HG02852 (cell line): ENCODE data around the gene MED9.

Experiments used
- ATAC-seq: cut with Tn5 transposase; IDR thresholded peaks from one replicate; pipeline ENCODE4 v1.9.1; 2021; ENCODE audit warnings: mild to moderate bottlenecking, moderate library complexity; ENCODE audit not compliant: unreplicated experiment

MED9 gene

DNA sequence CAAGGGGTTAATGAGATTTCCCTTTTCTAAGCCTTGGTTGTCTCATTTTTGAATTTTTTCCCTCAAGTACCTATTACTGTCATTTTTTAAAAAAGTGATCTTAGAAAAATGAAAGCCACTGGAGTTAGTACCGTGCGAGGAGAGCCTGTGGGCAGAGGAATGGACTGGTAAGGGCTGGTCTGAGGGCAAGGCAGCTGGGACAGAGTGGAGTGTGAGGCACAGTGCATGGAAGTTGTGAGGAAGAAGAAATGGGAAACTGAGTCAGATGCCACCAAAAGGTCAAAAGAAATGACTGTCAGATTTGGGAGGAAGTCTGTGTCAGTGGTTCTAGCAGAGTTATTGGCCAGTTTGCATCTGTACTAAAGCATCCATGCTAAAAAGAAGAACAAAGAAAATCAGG, 11.2 kb downstream of the MED9 start:
- no peak for ATAC-seq

DNA sequence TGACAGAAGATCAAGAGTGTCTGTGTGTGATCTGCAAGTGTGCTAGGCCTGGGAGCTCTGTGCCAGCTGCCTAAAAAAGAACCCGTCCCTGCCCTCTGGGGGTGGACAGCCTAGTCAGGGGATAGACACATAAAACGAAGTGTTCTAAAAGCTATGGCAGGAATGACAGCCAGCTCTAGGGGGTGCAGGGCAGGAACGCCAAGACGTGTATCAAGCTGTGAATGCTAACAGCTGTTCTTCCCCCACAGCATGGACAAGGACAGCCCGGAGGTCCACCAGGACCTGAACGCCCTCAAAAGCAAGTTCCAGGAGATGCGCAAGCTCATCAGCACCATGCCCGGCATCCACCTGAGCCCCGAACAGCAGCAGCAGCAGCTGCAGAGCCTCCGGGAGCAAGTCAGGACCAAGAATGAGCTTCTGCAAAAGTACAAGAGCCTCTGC, 14.3 kb downstream of the MED9 start:
- no peak for ATAC-seq

DNA sequence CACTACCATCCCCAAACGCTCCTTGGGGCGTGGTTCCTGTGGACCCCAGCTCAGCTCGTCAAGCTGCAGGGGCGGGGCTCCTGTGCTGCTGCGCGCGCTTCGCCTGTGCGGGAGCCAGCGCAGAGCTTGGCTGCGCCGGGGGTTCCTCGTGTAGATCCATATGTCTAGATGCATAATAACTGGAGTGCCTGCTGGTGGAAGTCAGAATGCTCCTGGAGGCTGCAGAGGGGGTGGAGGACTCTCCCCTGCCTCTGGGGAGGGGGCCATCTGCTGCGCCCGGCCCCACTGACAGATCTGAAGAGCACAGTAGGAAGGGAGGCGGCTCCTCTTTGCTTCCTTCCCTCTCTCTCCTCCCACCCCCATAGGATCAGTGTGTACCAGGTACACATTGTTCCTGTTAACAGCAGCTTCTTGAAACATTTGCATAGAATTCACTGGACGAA, 14.8 kb downstream of the MED9 start:
- no peak for ATAC-seq

DNA sequence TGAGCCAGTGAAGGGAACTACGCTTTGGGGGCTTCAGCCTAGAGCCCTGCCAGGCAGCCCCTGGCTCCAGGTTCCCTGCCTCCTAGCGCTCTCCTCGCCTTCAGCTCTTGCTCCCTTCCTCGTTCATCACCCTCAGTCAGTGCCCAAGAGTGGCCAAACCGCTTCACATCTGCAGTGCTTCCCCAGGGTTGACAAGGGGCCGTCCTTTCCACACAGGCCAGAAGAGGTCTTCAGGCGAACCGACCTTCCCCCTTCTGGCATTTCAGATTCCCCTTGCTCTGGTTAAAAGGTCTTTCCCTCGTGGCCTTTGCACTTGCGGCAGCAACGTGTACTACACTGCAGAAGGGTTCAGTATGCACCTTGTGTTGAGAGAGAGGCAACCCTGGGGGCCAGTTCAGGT, 15.3 kb downstream of the MED9 start:
- ATAC-seq: no peak

DNA sequence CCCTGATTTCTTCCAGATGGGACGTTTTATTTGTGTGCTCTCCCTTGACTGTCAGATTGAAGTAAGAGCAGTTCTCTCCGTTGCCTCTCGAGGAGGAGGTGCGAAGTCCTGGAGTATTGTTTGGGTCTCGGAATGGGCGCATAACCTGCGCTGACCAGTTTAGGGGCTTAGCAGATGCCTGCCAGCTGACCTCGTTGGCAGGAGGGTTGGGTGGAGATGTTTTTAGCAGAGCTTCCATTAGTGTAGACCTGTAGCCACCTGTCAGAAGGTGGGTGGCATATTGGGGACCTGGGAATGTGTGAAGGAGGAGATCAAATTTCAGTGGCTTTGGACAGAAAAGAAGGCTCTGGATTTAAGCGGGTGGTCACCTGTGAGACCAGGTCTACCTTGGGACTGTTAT, 15.8 kb downstream of the MED9 start:
- ATAC-seq: no peak

DNA sequence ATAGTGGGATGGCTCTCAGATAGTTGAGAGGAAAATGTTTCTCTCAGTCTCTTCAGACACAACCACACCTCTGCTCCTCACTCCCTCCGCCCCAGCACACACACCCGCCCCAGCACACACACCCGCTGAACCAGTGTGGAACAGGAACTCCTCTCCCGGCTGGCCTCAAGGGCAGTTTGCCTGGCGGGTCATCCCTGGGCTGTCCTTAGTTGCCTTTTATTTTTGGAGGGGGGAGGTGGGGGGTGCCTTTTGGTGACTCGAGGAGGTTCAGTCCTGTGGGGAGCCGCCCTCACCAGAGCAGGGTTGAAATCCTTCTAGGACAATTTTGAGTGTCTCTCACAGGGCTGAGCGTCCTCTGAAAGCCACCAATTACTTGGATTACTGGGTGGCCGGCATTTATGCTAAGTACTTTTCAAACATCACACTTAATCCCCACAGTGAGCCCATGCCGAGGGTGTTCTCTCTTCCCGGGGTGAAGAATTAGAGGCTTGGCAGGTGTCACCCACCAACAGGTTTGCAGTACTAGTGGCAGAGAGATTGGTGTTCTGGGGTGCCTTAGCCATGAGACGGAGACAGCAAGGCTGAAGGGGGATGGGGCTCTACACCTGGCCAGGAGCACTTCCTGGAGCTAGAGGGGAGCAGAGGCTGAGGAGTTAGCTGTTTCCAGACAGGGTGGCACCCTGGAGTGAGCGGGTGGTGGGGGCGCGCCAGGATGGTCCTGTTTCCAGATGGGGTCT, 16.6 kb downstream of the MED9 start:
- no peak for ATAC-seq

DNA sequence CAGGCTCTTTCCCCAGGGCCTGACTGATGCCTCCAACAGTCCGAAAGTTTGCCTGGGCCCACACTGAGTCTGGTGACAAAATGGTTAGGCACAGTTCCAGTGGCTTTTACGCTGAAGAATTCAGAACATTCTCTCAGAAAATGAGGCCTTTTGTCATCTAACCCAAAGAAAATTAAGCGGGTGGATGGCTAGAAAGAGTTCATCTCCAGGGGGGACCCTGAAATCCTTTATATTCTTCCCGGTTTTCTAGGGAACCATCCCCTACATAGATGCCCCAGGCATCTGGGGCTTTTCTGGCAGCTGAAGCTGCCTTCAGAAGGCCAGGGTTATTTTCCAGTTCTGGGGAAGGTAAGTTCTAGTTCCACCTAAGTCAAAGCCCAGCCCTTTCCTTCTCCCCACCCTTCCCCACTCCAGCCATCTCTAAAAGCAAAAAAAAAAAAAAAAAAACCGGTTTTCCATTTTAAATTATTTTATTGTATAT, 17.2 kb downstream of the MED9 start:
- no peak for ATAC-seq

DNA sequence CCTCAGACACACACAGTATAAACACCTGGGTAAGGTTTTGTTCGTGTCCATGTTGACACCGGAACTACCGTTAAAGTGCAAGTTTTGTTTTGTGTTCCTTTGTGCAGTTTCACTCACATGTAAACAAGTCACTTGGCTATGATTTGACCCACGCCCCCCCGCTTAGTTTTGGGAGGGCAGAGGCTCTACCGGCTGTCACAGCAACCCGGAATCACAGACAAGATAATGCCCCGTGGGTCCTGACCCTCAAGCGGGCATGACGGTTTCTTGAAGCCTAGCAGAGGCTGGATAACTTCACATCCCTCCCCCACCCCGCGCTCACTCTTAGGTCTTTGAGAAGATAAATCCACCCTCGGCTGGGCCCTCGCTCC, 17.7 kb downstream of the MED9 start:
- no peak for ATAC-seq

DNA sequence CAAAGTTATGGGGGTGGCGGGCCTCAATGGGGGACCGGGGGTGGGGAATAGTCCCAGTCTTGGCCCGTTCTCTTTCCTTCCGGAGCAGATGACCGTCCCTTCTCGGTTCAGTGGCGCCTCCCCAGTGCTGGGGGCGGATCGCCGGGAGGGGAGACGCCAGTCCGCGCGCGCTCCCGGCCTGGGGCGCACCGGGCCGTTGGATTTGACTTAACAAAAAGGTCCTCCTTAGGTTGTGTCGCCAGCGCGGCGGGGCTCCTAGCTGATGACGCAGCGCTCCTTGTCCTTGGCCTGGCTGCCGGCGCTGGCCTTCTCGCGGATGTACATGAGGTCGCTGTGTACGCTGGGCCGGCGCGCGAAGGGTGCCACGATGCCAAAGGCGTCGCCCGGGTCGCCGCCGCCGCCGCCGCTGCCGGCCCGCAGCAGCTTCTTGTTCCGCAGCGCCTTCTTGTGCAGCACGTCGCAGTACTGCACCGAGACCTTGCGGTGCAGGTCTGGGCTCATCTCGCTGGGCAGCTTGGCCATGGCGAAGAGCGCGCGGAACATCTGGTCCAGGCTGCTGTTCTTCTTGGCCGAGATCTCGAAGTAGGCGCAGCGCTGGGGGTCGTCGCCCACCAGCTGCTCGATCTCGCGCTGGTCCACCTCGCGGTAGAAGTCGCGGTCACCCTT, 18.2 kb downstream of the MED9 start:
- ATAC-seq: no peak

DNA sequence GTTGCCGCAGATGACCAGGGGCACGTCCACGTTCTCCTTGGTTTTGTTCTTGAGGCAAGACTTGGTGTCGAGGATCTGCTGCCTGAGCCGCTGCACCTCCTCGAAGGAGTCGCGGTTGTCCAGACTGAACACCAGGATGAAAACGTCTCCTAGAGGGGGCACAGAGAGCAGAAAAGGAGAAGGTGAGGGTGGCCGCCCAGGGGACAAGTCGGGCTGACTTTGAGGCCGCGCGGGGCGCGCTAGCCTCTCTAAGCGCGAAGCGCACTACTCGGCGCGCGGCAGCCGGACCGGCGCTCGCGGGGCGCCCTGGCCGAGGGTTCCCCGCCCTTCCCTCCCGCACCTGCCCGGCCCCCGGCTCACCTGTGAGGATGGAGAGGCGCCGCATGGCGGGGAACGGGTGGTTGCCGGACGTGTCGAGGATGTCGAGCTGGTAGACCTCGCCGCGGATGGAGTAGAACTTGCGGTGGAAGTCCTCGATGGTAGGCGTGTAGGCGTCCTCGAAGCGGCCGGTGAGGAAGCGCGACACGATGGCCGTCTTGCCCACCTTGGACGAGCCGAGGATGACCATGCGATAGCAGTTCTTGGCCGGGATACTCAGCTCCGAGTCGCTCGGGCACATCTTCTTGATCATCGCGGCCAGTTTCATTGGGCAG, 18.9 kb downstream of the MED9 start:
- no peak for ATAC-seq

DNA sequence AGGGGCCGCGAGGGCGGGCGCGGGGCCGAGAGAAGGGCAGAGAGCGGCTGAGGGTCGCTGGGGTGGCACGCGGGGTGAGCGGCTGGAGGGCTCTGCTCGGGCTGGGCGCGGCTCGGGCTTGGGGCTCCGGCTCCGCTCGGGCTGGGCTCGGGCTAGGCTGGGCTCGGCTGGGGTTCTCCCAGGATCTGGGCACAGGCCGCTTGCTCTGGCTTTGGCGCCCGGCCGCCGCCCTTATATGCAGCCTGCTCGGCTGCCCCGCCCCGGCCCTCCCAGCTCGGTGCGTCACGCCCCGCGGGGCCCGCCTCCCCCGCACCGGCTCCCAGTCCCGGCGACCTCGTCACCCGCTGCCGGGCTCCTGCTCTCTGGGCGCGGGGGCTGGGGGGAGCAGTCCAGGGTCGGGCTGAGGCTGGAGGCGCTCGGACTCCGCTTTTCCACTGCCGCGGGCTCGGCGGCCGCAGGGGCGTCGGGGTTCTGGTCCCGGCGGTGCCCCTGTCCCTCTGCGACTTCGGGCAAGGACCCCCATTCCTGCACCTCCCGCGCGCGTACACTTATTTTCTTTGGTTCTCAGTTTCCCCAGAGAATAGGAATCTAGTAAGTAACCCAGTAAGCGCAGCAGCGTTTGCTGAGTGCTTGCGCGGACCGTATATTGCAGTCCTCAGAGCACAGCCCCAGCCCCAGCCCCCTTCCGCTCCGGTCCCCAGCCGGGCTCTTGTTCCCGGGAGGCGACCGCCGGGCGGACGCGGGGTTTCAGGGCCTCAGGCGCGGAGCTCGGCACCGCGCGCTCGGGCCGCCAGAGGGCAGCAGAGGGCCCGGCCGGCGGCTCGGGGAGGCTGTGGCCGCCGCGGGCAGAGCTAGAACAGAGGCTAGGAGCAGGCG, 19.6 kb downstream of the MED9 start, which contains the start of gene RASD1:
Gene RASD1 (minus strand): TSS at position 207 of the 876 bp plus-strand sequence. CDS start 214 bp downstream, outside the sequence.
- ATAC-seq: peak; percentile 73

DNA sequence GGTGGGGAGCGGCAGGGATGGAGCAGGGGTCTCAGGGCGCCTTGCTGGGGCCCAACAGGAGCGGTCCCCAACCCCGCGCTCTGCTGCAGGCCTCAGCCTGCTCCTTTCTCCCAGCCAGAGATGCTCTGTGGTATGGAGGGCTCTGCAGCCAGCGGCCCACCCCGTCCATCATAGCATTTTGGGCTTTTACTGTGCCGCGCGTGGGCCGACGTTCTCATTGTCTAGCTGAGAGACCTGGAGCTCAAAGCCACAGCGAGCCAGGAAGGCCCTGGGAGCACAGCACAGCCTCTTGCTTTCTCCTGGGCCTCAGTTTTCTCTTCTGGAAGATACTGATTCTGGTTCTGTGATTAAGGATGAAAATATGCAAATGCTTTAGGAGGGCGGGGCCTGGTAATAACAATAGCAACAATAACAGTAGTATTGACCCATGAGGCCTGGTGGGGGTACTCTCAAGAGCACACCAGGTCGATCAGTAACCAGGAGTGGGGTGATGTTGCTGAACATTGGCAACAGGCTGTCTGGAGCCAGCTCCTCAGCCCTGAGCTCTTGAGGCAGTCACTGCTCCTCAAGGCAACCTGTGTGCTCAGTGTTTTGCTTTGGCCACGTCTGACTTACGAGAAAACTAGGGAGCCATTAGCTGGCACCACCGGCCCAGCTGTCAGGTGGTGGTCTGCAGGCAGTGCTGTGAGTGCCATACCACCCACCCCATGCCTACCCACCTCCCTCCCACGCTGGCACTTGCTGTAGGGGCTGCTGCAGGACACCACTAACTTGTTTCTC, 20.5 kb downstream of the MED9 start:
- no peak for ATAC-seq

DNA sequence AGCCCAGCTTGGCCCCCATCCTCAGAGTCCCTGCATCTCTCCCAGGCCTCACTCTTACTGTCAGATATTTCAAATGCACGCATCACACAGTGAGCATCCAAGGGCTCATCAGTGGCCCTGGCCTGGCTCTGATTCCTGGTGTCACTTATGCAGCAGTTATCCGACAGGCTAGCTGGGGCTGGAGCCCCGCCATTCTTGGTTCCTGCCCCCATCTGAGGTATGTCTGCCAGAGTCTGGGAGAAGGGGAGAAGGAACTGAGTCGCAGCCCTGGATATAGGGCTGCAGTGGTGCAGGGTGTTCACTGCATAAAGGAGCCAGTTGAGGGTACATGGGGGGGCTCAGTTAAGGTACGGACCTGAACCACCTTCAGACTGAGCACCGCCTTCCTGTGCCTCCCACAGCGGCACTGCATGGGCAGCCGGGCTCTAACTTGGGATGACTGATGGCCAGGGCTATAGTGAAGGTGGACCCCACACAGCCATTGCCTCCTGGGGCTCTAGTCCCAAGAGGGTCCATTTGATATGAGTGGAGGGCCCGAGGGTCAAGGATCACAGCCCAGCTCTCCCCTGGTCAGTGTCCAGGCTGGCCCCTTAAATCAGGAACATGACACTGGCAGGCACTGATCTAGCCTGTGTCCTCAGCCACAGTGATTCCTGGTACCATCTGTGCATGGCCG, 21.2 kb downstream of the MED9 start:
- ATAC-seq: no peak

DNA sequence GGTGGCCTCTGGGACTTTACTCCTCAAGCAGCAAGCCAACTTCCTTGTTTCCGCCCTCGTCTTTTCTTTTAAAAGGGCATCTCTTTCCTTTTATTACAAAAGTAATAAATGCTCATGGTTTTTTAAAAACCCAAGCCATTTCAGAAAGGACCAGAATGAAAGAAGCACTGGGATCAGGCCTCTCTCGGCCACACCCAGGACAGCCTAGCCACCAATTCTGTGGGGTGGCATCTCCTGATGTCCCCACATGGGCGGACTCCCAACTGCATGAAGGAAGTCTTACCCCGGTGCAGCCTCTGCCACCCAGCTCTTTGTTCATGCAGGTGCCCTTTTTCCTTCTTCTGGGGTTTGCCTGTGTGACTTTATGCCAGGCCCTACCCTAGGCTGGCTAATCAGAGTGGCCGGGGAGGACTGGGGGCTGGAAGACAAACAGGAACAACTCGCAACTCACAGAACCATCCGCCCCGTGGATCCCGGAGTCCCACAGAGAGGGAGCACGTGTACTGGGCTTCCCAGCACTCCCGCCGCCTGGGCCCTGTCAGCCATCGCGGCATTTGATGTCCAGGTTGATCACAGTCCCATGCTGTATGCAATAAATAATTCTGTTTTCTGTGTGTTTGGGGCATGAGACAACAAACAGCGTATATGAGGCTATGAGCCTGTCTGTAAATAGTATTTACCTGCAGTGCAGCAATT, 22.0 kb downstream of the MED9 start:
- no peak for ATAC-seq

DNA sequence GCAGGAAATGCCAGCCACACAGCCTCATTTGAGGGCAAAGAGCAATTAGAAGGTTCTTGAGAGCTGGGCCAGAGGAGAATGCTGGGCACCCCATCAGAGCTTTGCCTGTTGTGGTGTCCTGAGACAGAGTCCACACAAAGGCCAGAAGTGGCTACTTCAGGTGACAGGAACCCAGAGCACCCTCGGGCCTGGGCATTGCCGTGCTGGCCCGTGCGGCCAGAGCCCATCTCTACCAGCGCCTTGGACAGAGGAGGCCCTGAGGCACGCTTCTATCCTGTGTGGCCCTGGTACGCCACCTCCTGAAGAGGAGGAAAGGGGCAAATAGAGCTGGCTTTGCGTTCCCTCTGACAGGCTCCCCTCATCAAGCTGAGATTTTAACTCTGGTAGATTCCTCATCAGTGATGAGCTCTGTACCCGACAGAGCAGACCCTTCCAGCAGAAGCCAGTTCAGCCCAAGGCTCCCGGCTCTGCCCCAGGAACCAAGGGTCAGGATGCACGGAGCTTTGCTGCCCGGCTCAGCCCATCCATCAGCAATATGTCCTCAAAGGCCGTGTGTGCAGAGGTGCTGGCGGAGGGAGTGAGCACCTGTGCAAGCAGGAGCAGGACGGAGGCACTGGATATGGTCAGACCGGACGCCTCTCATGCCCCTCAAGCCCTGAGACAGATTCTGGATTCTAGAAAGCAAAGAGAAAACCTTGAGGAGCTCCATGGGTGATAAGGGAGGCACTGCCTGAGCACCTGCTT, 22.8 kb downstream of the MED9 start:
- no peak for ATAC-seq

DNA sequence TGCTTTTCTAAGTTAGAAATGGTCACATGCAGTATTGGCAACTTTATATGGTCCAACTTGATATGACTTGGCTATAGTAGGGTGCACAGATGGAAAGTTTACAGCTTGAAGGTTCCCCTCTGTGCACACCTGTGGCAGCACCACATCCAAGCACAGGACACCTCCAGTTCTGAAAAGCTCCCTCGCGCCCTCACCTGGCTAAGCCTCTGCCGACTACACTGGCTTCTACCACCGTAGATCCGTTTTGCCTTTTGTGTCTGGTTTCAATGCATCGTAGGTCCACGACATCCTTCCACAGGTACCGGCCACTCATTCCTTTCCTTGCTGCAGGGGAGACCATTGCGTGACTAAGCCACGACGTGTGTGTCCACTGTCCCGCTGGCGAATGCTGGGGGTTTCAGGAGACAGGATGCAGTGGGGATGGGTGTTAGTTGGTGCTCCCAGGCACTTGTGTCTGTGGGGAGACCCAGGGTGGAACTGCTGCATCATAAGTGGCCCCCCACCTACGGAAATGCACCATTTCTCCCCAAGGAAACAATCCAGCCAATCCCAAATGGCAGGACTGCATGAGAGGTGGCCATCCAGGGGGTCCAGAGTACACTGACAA, 24.3 kb downstream of the MED9 start:
- no peak for ATAC-seq

DNA sequence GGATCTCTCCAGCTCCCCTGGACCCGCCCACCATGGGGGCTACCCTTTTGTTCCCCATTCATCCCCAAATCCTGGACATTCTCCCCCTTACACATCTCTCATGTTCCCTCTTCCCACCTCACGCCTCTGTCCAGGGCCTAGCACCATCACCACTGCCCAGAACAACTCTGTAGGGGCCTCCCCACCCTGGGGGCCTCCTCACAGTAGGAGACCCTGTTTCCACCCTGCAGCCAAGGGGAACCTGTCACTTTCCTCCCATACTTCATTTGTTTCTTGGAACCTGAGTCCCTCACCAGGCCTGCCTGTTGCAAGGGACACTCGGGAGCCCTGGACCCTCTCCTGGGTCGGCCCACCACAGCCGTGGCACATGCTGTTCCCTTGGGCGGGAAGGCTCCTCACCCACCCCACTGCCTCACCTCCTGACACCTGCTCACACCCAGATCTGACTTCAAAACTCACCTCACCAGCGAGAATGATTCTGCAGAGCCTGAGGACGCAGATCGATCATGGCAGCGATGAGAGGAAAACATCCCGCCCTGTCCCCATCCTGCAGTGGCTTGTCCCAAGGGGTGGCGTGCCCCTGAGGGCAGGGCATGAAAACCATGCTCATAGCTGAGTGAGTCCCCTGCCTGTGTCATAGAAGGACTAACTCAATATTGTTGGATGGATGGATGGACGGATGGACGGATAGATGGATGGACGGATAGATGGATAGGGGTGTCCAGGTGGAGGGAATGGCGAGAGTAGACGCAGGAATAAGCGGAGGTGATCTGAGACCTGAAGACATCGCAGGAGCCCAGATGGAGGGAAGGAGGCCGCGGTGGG, 26.2 kb downstream of the MED9 start:
- no peak for ATAC-seq
